ENCODE results near the gene ARSI.

GRCh38 chr5:150304481-150305081, 1.9 kb upstream of the ARSI start:
- no peak for TF ChIP-seq CTCF (IDR thresholded peaks at IDR 0.05)
- no peak for TF ChIP-seq EP300 (IDR thresholded peaks at IDR 0.05)
- no peak for TF ChIP-seq POLR2A (IDR thresholded peaks at IDR 0.05; ENCODE audit: low read length)
- no peak for TF ChIP-seq RAD21 (conservative IDR thresholded peaks at IDR 0.05 in 1 of 2, IDR thresholded peaks at IDR 0.05 in 1 of 2)
- no peak for TF ChIP-seq MAX (IDR thresholded peaks at IDR 0.05)
- TF ChIP-seq ELK1 (IDR thresholded peaks at IDR 0.05; ENCODE audit: low read depth, low read length) = no peak
- no peak for TF ChIP-seq REST (IDR thresholded peaks at IDR 0.05)
- TF ChIP-seq KDM1A (IDR thresholded peaks at IDR 0.05; ENCODE audit: low read depth) = no peak
- TF ChIP-seq RFX5 (IDR thresholded peaks at IDR 0.05) = no peak
- no peak for TF ChIP-seq JUNB (IDR thresholded peaks at IDR 0.05)
- no peak for TF ChIP-seq JUN (IDR thresholded peaks at IDR 0.05)
- TF ChIP-seq SMC3 (IDR thresholded peaks at IDR 0.05) = no peak
- no peak for TF ChIP-seq MAZ (IDR thresholded peaks at IDR 0.05; ENCODE audit: borderline replicate concordance, low read depth, low read length)
- no peak for TF ChIP-seq RCOR1 (IDR thresholded peaks at IDR 0.05; ENCODE audit: low read depth, low read length)
